HEK293 (cell line): ENCODE measurements around the gene TOP3A.

Experiments
- CTCF ChIA-PET: fragments of 350-600 bp; formaldehyde crosslinking; extraction: SDS; loops from one replicate; lab custom pipeline; 2021; ENCODE audit warnings: antibody characterized with exemption; lab: Yijun Ruan, JAX
- POLR2A ChIA-PET: fragments of 300-600 bp; formaldehyde crosslinking; extraction: SDS; loops from one replicate; lab custom pipeline; 2020; ENCODE audit warnings: antibody characterized with exemption, inconsistent platforms; lab: Yijun Ruan, JAX
- H3K27ac ChIP-seq: fragments of 200-500 bp; sonication (Bioruptor generic); 2 replicates; pipeline ENCODE4 v1.5.1; 2014; ENCODE audit warnings: low read depth, low read length, control low read depth, inconsistent platforms; ENCODE audit errors: extremely low read depth
- H3K36me3 ChIP-seq, 2 experiments: fragments of 200-500 bp in 1 of 2; sonication (Bioruptor generic) in 1 of 2; 1 replicate in 1 of 2; 2 replicates in 1 of 2; pipeline ENCODE4 v1.5.1; 2014 to 2017; ENCODE audit warnings: inconsistent platforms in 2 of 2, low read length in 2 of 2; ENCODE audit not compliant: control insufficient read depth in 2 of 2, insufficient read depth in 1 of 2
- H3K4me1 ChIP-seq: fragments of 200-500 bp; sonication (Bioruptor generic); 2 replicates; pipeline ENCODE4 v1.5.1; 2014; ENCODE audit warnings: mild to moderate bottlenecking, low read length, inconsistent platforms; ENCODE audit not compliant: control insufficient read depth, insufficient read depth
- H3K4me3 ChIP-seq: 2 replicates; pipeline ENCODE4 v1.5.1; 2011; ENCODE audit warnings: low read depth, mild to moderate bottlenecking, control low read depth, low read length, moderate library complexity
- H3K9me3 ChIP-seq: fragments of 200-500 bp; sonication (Bioruptor generic); 2 replicates; pipeline ENCODE4 v1.5.1; 2014; ENCODE audit warnings: low read depth, low read length, inconsistent platforms; ENCODE audit not compliant: control insufficient read depth, insufficient read depth
- BCL11B ChIP-seq: fragments of 450-650 bp; formaldehyde crosslinking; IDR thresholded peaks from 2 replicates; pipeline ENCODE4 v1.5.1; 2016; ENCODE audit warnings: low read depth, missing biosample characterization, missing genetic modification characterization
- GFI1B ChIP-seq: fragments of 450-650 bp; formaldehyde crosslinking; IDR thresholded peaks from 2 replicates; pipeline ENCODE4 v1.5.1; 2016; ENCODE audit warnings: missing biosample characterization, missing genetic modification characterization
- GLI4 ChIP-seq: fragments of 450-650 bp; formaldehyde crosslinking; IDR thresholded peaks from 2 replicates; pipeline ENCODE4 v1.5.1; 2016; ENCODE audit warnings: missing biosample characterization, missing genetic modification characterization
- INSM2 ChIP-seq: fragments of 450-650 bp; formaldehyde crosslinking; IDR thresholded peaks from 2 replicates; pipeline ENCODE4 v1.5.1; 2016; ENCODE audit warnings: missing biosample characterization, missing genetic modification characterization
- KLF16 ChIP-seq: fragments of 450-650 bp; formaldehyde crosslinking; IDR thresholded peaks from 2 replicates; pipeline ENCODE4 v1.5.1; 2017; ENCODE audit warnings: missing biosample characterization, missing genetic modification characterization
- KLF9 ChIP-seq: fragments of 450-650 bp; formaldehyde crosslinking; IDR thresholded peaks from 2 replicates; pipeline ENCODE4 v1.5.1; 2016; ENCODE audit warnings: missing biosample characterization, missing genetic modification characterization, low read depth
- PATZ1 ChIP-seq: fragments of 450-650 bp; formaldehyde crosslinking; IDR thresholded peaks from 2 replicates; pipeline ENCODE4 v1.5.1; 2016; ENCODE audit warnings: missing biosample characterization, missing genetic modification characterization
- PBX3 ChIP-seq: sonication (generic); formaldehyde crosslinking; IDR thresholded peaks from 2 replicates; pipeline ENCODE4 v1.8.1; 2022; ENCODE audit warnings: mild to moderate bottlenecking, moderate library complexity, missing genetic modification reagents
- SCRT1 ChIP-seq: fragments of 450-650 bp; formaldehyde crosslinking; IDR thresholded peaks from 2 replicates; pipeline ENCODE4 v1.5.1; 2016; ENCODE audit warnings: missing biosample characterization, missing genetic modification characterization, borderline replicate concordance
- SCRT2 ChIP-seq: fragments of 450-650 bp; formaldehyde crosslinking; IDR thresholded peaks from 2 replicates; pipeline ENCODE4 v1.5.1; 2016; ENCODE audit warnings: missing biosample characterization, missing genetic modification characterization
- ZBTB20 ChIP-seq: fragments of 450-650 bp; formaldehyde crosslinking; IDR thresholded peaks from 2 replicates; pipeline ENCODE4 v1.5.1; 2016; ENCODE audit warnings: missing biosample characterization, missing genetic modification characterization
- ZBTB8A ChIP-seq: fragments of 450-650 bp; formaldehyde crosslinking; IDR thresholded peaks from 2 replicates; pipeline ENCODE4 v1.5.1; 2016; ENCODE audit warnings: missing biosample characterization, missing genetic modification characterization
- ZIC2 ChIP-seq: fragments of 450-650 bp; formaldehyde crosslinking; IDR thresholded peaks from 2 replicates; pipeline ENCODE4 v1.5.1; 2016; ENCODE audit warnings: missing biosample characterization, missing genetic modification characterization
- ZNF112 ChIP-seq: fragments of 450-650 bp; formaldehyde crosslinking; IDR thresholded peaks from 2 replicates; pipeline ENCODE4 v1.5.0; 2017; ENCODE audit warnings: missing biosample characterization, missing genetic modification characterization
- ZNF184 ChIP-seq: fragments of 450-650 bp; IDR thresholded peaks from 2 replicates; pipeline ENCODE4 v1.5.1; 2018; ENCODE audit warnings: missing biosample characterization, mild to moderate bottlenecking, missing genetic modification characterization
- ZNF274 ChIP-seq, 2 experiments: fragments of 200-500 bp in 1 of 2; fragments of 450-650 bp in 1 of 2; sonication (Bioruptor generic) in 1 of 2; formaldehyde crosslinking in 1 of 2; IDR thresholded peaks; 2 replicates each; pipeline versions ENCODE4 v1.5.1 to v1.6.1; 2014 to 2016; ENCODE audit warnings: borderline replicate concordance in 1 of 2, inconsistent platforms in 1 of 2, low read length in 1 of 2, missing biosample characterization in 1 of 2, missing genetic modification characterization in 1 of 2
- ZNF37A ChIP-seq: fragments of 450-650 bp; IDR thresholded peaks from 2 replicates; pipeline ENCODE4 v1.5.1; 2018; ENCODE audit warnings: missing biosample characterization, missing genetic modification characterization
- ZNF404 ChIP-seq: fragments of 450-650 bp; formaldehyde crosslinking; IDR thresholded peaks from 2 replicates; pipeline ENCODE4 v1.5.1; 2017; ENCODE audit warnings: missing biosample characterization, missing genetic modification characterization
- ZNF513 ChIP-seq: fragments of 450-650 bp; IDR thresholded peaks from 2 replicates; pipeline ENCODE4 v1.5.1; 2018; ENCODE audit warnings: missing biosample characterization, missing genetic modification characterization
- ZNF518A ChIP-seq: fragments of 450-650 bp; formaldehyde crosslinking; conservative IDR thresholded peaks from 2 replicates; pipeline ENCODE4 v1.5.1; 2016; ENCODE audit warnings: low read depth, missing biosample characterization, missing genetic modification characterization
- ZNF561 ChIP-seq: fragments of 450-650 bp; IDR thresholded peaks from 2 replicates; pipeline ENCODE4 v1.5.1; 2018; ENCODE audit warnings: missing biosample characterization, missing genetic modification characterization, borderline replicate concordance
- TF ChIP-seq, protein P1 (sequence below): fragments of 450-650 bp; formaldehyde crosslinking; IDR thresholded peaks from 2 replicates; pipeline ENCODE4 v1.5.1; 2017; ENCODE audit warnings: missing biosample characterization, missing genetic modification characterization

TOP3A gene

DNA sequence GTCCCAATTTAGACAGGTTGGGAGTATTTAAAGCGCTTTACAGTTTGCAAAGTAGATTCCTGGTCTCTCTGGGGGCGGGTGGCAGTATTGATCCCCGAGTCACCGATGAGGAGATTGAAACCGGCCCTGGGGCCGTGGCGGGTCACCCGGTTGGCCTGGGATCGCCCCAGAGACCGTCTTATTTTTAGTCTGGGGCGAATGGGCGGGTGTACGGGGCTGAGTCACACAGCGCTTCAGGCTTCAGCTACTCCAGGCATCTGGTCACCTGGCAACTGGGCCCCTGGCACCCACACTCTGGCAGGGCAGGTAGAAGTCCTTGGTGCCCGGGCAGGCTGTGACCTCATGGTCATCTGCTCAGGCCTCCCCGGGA lies 53.7 kb downstream of the TOP3A start (continued):
- TF ChIP-seq ZNF404 (tag by site-specific recombination), result no peak
- no peak for TF ChIP-seq GLI4 (tag by site-specific recombination)
- no peak for TF ChIP-seq BCL11B (tag by site-specific recombination)
- no peak for TF ChIP-seq ZNF37A (tag by site-specific recombination)

- peak within 1 kb of the TSS; percentile 87 for H3K4me3 ChIP-seq
- ChIA-PET CTCF (interaction anchor here (1.0 to 1.2 kb wide), 2 partner anchors 11 to 120 kb away, joined by 3 to 5 read pairs; no protein-coding TSS in a partner anchor), POLR2A (interaction anchor here (0.5 to 4.2 kb wide), 7 partner anchors 10 to 1313 kb away, joined by 3 to 24 read pairs (median 5); partner anchors contain the start of genes ALKBH5, SMCR8 and TOP3A)
- TF ChIP-seq SCRT2 (peak; percentile 98), ZNF274 (IDR thresholded peaks at IDR 0.05; ENCODE audit: low read length) (no peak), ZNF274 (tag by site-specific recombination; IDR thresholded peaks at IDR 0.05; ENCODE audit: borderline replicate concordance) (no peak), PBX3 (CRISPR knock-in tag) (peak; percentile 95), ZNF513 (tag by site-specific recombination) (no peak), INSM2 (tag by site-specific recombination) (0 out of 2 replicates have a peak, but pooled peaks have one; percentile 4), SCRT1 (tag by site-specific recombination) (peak; percentile 86), ZBTB8A (tag by site-specific recombination) (peak; percentile 87), ZNF561 (tag by site-specific recombination) (0 out of 2 replicates have a peak, but pooled peaks have one; percentile 68), KLF16 (tag by site-specific recombination) (peak; percentile 92), ZNF112 (no peak), PATZ1 (tag by site-specific recombination) (peak; percentile 98), ZNF518A (no peak), KLF9 (tag by site-specific recombination) (peak; percentile 97), ZIC2 (tag by site-specific recombination) (peak; percentile 80), ZBTB20 (tag by site-specific recombination) (peak; percentile 100), GFI1B (tag by site-specific recombination) (no peak), ZNF184 (tag by site-specific recombination) (0 out of 2 replicates have a peak, but pooled peaks have one; percentile 35)
- TF ChIP-seq, protein P1, sequence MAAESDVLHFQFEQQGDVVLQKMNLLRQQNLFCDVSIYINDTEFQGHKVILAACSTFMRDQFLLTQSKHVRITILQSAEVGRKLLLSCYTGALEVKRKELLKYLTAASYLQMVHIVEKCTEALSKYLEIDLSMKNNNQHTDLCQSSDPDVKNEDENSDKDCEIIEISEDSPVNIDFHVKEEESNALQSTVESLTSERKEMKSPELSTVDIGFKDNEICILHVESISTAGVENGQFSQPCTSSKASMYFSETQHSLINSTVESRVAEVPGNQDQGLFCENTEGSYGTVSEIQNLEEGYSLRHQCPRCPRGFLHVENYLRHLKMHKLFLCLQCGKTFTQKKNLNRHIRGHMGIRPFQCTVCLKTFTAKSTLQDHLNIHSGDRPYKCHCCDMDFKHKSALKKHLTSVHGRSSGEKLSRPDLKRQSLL (tag by site-specific recombination), result no peak
These were observed 54.3 kb downstream of the TOP3A start, which contains the start of gene MIEF2 for GRCh38 chr17:18260332-18261145. Gene MIEF2 (plus strand): TSS chr17:18260662. CDS start chr17:18262721, 2,059 bp downstream.

More at GRCh38 chr17:18260332-18261145, 54.3 kb downstream of the TOP3A start, which contains the start of gene MIEF2:
- Histone ChIP-seq H3K9me3 (no peaks in the 10 kb centered on the region), H3K27ac (peak within 1 kb of the TSS; percentile 92), H3K36me3 (peaks cover 0 to 48% of the 10 kb centered on the region in 2 experiments; a peak in 2 of 3 replicates), H3K4me1 (peaks cover 12% of the 10 kb centered on the region)
